Osteocyte (in vitro differentiated cells): ENCODE measurements around the gene CR1. TPM values are rescaled to one million over a fixed set of nuclear protein-coding genes. Genes with fewer than 3 reads are reported as not detected.
A peak's percentile ranks its signal among the peaks of the same experiment; 100 is the strongest.
"Not testable (repeated sequence)": the region's sequence is repeated elsewhere in the genome, so short reads cannot be mapped to it uniquely, and the experiment has no call there.

Source experiments
- DNase-seq: peaks from one replicate; pipeline ENCODE4 v3.0.0; 2021; ENCODE audit warnings: mixed read lengths; ENCODE audit not compliant: unreplicated experiment; ENCODE audit errors: extremely low spot score
- H3K27ac Mint-ChIP-seq: one replicate; pipeline ENCODE4 v1.8.0; 2021; ENCODE audit warnings: mild to moderate bottlenecking, mixed read lengths; ENCODE audit not compliant: unreplicated experiment
- H3K27me3 Mint-ChIP-seq: one replicate; pipeline ENCODE4 v1.8.0; 2021; ENCODE audit warnings: mixed read lengths; ENCODE audit not compliant: unreplicated experiment
- H3K36me3 Mint-ChIP-seq: one replicate; pipeline ENCODE4 v1.8.0; 2021; ENCODE audit warnings: mixed read lengths; ENCODE audit not compliant: unreplicated experiment
- H3K4me1 Mint-ChIP-seq: one replicate; pipeline ENCODE4 v1.8.0; 2021; ENCODE audit warnings: mixed read lengths; ENCODE audit not compliant: unreplicated experiment
- H3K4me3 Mint-ChIP-seq: one replicate; pipeline ENCODE4 v1.8.0; 2021; ENCODE audit warnings: mild to moderate bottlenecking, moderate library complexity, mixed read lengths; ENCODE audit not compliant: unreplicated experiment
- H3K9me3 Mint-ChIP-seq: one replicate; pipeline ENCODE4 v1.8.0; 2021; ENCODE audit warnings: mixed read lengths; ENCODE audit not compliant: unreplicated experiment
- total RNA-seq: library from RNA; stranded (reverse); gene quantifications from 2 replicates; pipeline ENCODE4 v1.2.1, GENCODE V29; 2021
- TF ChIP-seq, protein P1 (sequence below): fragments of 200-600 bp; sonication (generic); IDR thresholded peaks from 2 replicates; pipeline ENCODE4 v1.5.0; 2021; ENCODE audit warnings: antibody characterized with exemption, mild to moderate bottlenecking, moderate library complexity

CR1 gene
- total RNA-seq, 1 donor from 2014 or later, result not detected

DNA sequence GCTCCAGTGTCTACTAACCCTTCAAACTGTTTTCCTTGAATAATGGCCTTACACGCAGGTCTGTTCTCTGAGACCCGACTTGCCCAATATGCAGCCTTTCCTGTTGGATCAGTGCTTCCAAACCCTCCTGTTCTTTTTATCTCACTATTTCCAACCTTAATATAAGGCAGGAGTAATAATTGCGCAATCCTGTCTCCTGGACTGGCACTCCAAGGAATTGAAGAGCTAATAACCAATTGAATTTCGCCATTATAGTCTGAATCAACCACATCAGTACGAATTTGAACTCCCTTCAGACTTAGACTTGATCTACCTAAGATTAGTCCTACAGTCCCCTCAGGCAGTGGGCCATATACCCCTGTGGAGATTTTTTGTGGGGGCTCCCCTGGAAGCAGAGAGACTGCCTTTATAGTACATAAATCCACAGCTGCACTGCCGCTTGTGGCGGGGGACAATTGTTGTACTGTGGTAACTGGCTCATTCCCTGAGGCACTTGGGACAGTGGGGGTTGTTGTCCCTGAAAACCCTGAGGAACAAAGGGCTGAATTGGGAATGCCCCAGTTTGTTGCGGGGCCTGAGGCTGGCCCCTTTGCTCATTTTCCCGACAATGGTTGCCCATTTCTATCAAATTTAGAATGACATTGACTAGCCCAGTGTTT lies 142.7 kb downstream of the CR1 start:
- H3K9me3 Mint-ChIP-seq, H3K36me3 Mint-ChIP-seq, H3K4me3 Mint-ChIP-seq, H3K27ac Mint-ChIP-seq, DNase-seq, H3K4me1 Mint-ChIP-seq: not testable (repeated sequence)
- peaks cover 20% of the 10 kb centered on the region for H3K27me3 Mint-ChIP-seq

DNA sequence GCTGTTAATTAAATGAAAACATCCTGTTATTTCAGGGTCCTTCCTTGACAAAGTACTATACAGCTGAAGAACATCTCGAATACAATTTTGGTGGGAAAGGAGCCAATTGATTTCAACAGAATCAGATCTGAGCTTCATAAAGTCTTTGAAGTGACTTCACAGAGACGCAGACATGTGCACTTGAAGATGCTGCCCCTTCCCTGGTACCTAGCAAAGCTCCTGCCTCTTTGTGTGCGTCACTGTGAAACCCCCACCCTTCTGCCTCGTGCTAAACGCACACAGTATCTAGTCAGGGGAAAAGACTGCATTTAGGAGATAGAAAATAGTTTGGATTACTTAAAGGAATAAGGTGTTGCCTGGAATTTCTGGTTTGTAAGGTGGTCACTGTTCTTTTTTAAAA lies 143.4 kb downstream of the CR1 start:
- H3K4me1 Mint-ChIP-seq, result not testable (repeated sequence)

DNA sequence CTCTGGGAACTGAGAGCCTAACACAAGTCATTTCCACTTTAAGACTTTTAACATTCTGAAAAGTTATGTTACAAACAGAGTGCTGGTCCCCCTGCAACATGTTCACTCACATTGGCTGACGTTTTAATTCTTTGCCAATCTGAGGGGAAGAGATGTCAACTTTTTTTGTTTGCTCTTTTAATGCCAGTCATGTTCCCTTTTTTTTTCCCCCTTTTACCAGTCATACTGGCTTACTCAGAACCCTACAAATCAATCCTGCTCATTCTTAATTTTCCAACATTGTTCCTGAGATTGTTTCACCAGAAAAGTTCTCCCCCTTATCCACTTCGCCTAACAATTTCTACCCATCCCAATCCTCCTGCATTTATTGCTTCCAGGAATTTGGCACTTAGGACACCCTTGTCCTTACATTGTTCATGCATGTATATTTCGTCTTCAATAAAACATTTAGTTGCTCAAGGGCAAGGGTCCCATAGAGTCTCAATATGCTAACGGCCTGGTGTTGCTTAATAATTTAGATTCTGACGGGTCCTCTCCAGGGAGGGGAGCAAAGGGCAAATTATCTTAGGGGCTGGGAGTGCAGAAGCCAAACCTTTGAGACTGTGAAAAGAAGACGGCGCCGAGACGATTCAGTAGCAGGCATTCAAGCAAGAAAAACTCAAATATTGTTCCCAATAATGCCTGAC lies 148.4 kb downstream of the CR1 start:
- Mint-ChIP-seq H3K9me3 (no peaks in the 10 kb centered on the region), H3K4me1 (no peaks in the 10 kb centered on the region), H3K27me3 (peaks cover 17% of the 10 kb centered on the region), H3K36me3 (no peaks in the 10 kb centered on the region), H3K27ac (no peak overlapping the region), H3K4me3 (no peak overlapping the region)
- TF ChIP-seq, protein P1, sequence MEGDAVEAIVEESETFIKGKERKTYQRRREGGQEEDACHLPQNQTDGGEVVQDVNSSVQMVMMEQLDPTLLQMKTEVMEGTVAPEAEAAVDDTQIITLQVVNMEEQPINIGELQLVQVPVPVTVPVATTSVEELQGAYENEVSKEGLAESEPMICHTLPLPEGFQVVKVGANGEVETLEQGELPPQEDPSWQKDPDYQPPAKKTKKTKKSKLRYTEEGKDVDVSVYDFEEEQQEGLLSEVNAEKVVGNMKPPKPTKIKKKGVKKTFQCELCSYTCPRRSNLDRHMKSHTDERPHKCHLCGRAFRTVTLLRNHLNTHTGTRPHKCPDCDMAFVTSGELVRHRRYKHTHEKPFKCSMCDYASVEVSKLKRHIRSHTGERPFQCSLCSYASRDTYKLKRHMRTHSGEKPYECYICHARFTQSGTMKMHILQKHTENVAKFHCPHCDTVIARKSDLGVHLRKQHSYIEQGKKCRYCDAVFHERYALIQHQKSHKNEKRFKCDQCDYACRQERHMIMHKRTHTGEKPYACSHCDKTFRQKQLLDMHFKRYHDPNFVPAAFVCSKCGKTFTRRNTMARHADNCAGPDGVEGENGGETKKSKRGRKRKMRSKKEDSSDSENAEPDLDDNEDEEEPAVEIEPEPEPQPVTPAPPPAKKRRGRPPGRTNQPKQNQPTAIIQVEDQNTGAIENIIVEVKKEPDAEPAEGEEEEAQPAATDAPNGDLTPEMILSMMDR, result no peak
- DNase-seq, result no peak

More for the DNA sequence above, 143.4 kb downstream of the CR1 start:
- H3K4me3 Mint-ChIP-seq, DNase-seq, H3K9me3 Mint-ChIP-seq, H3K27ac Mint-ChIP-seq, H3K36me3 Mint-ChIP-seq: not testable (repeated sequence)
- H3K27me3 Mint-ChIP-seq, result peaks cover 17% of the 10 kb centered on the region

DNA sequence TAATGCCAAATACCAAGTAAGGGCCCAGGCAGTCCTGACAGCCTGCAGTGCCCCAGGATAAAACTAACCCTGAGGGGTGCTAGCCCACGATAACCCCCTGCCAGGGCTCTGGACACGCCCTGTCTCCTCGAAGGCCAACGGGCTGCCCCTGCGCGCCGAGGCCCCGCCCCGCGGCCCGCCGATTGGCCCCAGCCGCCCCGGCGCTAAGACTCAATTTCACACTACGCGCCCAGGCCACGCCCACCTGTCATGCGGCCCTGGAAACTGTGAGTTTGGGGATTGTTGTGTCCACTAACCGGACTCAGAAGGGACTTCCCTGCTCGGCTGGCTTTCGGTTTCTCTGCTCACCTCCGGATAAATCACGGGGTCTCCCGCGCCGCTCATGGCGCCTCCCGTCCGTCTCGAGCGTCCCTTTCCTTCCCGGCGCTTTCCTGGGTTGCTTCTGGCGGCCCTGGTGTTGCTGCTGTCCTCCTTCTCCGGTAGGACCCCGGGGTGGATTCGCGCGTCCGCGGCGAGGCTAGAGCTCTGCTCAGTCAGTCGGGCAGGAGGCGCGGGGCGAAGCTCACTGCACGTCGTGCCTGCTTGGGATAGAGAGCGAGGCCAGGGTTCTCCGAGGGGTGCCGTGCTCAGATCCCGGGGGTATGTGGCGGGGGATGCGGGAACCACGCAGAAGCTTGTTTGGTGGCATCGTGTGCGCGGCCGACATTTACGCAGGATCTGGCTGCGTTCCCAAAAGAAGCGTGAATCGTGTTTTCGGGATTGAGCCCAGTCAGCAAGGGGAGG lies 149.1 kb downstream of the CR1 start, which contains the start of gene CR1L:
Gene CR1L, plus strand, starts transcription at position 282 of the 783 bp plus-strand sequence. Its CDS starts 101 bp downstream, at position 383.
- no peaks in the 10 kb centered on the region for H3K36me3 Mint-ChIP-seq
- no peaks in the 10 kb centered on the region for H3K9me3 Mint-ChIP-seq
- DNase-seq, result peak; percentile 84
- no peak within 1 kb of the TSS for H3K4me3 Mint-ChIP-seq
- no peak within 1 kb of the TSS for H3K27ac Mint-ChIP-seq
- TF ChIP-seq, protein P1, result no peak
- H3K4me1 Mint-ChIP-seq, result no peaks in the 10 kb centered on the region
- H3K27me3 Mint-ChIP-seq, result peaks cover 16% of the 10 kb centered on the region

DNA sequence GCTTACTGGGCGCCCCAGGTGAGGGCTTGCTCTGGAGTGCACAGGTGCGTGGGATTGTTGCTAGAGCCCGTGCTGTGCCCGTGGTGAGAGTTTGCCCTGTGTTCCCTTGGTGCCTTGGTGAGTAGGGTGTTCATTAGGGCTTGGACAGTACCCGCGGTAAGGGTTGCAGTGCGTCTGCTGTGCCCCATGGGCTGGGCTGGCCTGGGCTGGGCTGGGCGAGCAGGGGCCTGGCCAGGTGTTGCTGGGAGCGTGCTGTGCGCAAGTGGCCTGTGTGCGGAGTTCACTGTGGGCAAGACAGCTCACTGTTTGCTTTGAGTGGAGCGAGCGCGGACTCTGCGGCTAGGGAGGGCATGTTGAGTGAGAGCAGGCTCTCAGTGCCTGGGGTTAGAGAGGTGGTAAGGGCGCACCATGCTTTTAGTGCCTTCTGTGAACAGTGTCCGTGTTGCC lies 149.7 kb downstream of the CR1 start:
- H3K36me3 Mint-ChIP-seq, result no peaks in the 10 kb centered on the region
- TF ChIP-seq, protein P1, result no peak
- H3K27me3 Mint-ChIP-seq, result peaks cover 19% of the 10 kb centered on the region

More for the DNA sequence above, 149.7 kb downstream of the CR1 start:
- DNase-seq, result no peak
- no peak overlapping the region for H3K27ac Mint-ChIP-seq
- no peak overlapping the region for H3K4me3 Mint-ChIP-seq
- no peaks in the 10 kb centered on the region for H3K4me1 Mint-ChIP-seq
- no peaks in the 10 kb centered on the region for H3K9me3 Mint-ChIP-seq
